Muscle of arm (tissue), 12 donors: ENCODE results near the gene ELF2. TPM values are rescaled to one million over a fixed set of nuclear protein-coding genes. Genes with fewer than 3 reads are reported as not detected.
"Not testable (repeated sequence)": the region's sequence is repeated elsewhere in the genome, so short reads cannot be mapped to it uniquely, and the experiment has no call there.

Experiments
- DNase-seq: peaks from one replicate; pipeline ENCODE4 v3.0.0-alpha.2; 2013
- polyA plus RNA-seq, 12 donors: library from polyadenylated mRNA; unstranded; fragments of 120-200 nt; gene quantifications; one replicate each; pipeline ENCODE4 v1.2.1, GENCODE V29; 2013; ENCODE audit not compliant: insufficient read length in 12 of 12

The ELF2 gene
- polyA plus RNA-seq, 12 donors: 41.1 to 66.7 (median 52.9) TPM; not detected in 1

- DNase-seq: no peak
Observed at GRCh38 chr4:139189972-139190371, 13.0 kb upstream of the ELF2 start.

- DNase-seq: no peak
Observed at GRCh38 chr4:139189417-139189749, 12.4 kb upstream of the ELF2 start.

- no peak for DNase-seq
Observed at GRCh38 chr4:139188648-139189416, 11.8 kb upstream of the ELF2 start.

- no peak for DNase-seq
Observed at GRCh38 chr4:139184129-139184528, 7.1 kb upstream of the ELF2 start.

- DNase-seq: peak; percentile 94
Observed at GRCh38 chr4:139177869-139178619, 1.0 kb upstream of the ELF2 start.

GRCh38 chr4:139176302-139177048 is 543 bp downstream of the ELF2 start:
- DNase-seq: peak; percentile 72

- no peak for DNase-seq
Observed at GRCh38 chr4:139175646-139176301, 1.2 kb downstream of the ELF2 start.

- DNase-seq: peak; percentile 71
Observed at GRCh38 chr4:139171876-139172691, 4.9 kb downstream of the ELF2 start.

GRCh38 chr4:139170932-139171331 is 6.1 kb downstream of the ELF2 start:
- DNase-seq: no peak

- DNase-seq: no peak
Observed at GRCh38 chr4:139167774-139168444, 9.1 kb downstream of the ELF2 start.

- no peak for DNase-seq
Observed at GRCh38 chr4:139164731-139165130, 12.3 kb downstream of the ELF2 start.

GRCh38 chr4:139163806-139164206 is 13.2 kb downstream of the ELF2 start:
- DNase-seq: no peak

GRCh38 chr4:139157977-139158376 is 19.0 kb downstream of the ELF2 start:
- DNase-seq: not testable (repeated sequence)

GRCh38 chr4:139154952-139155557 is 22.0 kb downstream of the ELF2 start:
- no peak for DNase-seq

GRCh38 chr4:139154538-139154937 is 22.5 kb downstream of the ELF2 start:
- DNase-seq: no peak

GRCh38 chr4:139154134-139154421 is 22.9 kb downstream of the ELF2 start:
- no peak for DNase-seq

GRCh38 chr4:139153411-139154133 is 23.4 kb downstream of the ELF2 start:
- no peak for DNase-seq

- DNase-seq: no peak
Observed at GRCh38 chr4:139152249-139152648, 24.8 kb downstream of the ELF2 start.

GRCh38 chr4:139146926-139147629 is 29.9 kb downstream of the ELF2 start:
- no peak for DNase-seq
